HepG2 (cell line): ENCODE measurements around the gene OLFM2. TPM values are rescaled to one million over a fixed set of nuclear protein-coding genes. Genes with fewer than 3 reads are reported as not detected.

ENCODE experiments used
- AHDC1 ChIP-seq: sonication (generic); formaldehyde crosslinking; IDR thresholded peaks from 2 replicates; pipeline ENCODE4 v1.5.1; 2020; ENCODE audit warnings: mild to moderate bottlenecking, missing genetic modification reagents, borderline replicate concordance
- BRD4 ChIP-seq: sonication (generic); formaldehyde crosslinking; IDR thresholded peaks from 2 replicates; pipeline ENCODE4 v1.4.0; 2020; ENCODE audit warnings: missing genetic modification reagents
- FOXC1 ChIP-seq: sonication (generic); formaldehyde crosslinking; IDR thresholded peaks from 2 replicates; pipeline ENCODE4 v1.8.0; 2022; ENCODE audit warnings: mild to moderate bottlenecking, missing genetic modification reagents, borderline replicate concordance
- FOXO1 ChIP-seq: sonication (generic); formaldehyde crosslinking; IDR thresholded peaks from 2 replicates; pipeline ENCODE4 v1.4.0; 2020; ENCODE audit warnings: missing genetic modification reagents
- GZF1 ChIP-seq: sonication (generic); formaldehyde crosslinking; IDR thresholded peaks from 2 replicates; pipeline ENCODE4 v1.5.1; 2020; ENCODE audit warnings: mild to moderate bottlenecking, missing genetic modification reagents
- IKZF1 ChIP-seq: fragments of 450-650 bp; IDR thresholded peaks from 2 replicates; pipeline ENCODE4 v1.7.1; 2016
- KDM5B ChIP-seq: sonication (generic); formaldehyde crosslinking; IDR thresholded peaks from 2 replicates; pipeline ENCODE4 v1.4.0; 2020; ENCODE audit warnings: missing genetic modification reagents, mild to moderate bottlenecking, borderline replicate concordance
- MAZ ChIP-seq, 2 experiments: sonication (generic) in 1 of 2; formaldehyde crosslinking in 1 of 2; IDR thresholded peaks; 2 replicates each; pipeline versions ENCODE4 v1.5.0 to v1.6.1; 2012 to 2020; ENCODE audit warnings: low read depth in 2 of 2, mild to moderate bottlenecking in 2 of 2, borderline replicate concordance in 1 of 2, improper control_type of control experiment in 1 of 2, low read length in 1 of 2, missing genetic modification reagents in 1 of 2, moderate library complexity in 1 of 2
- ZBTB8A ChIP-seq: sonication (generic); formaldehyde crosslinking; IDR thresholded peaks from 2 replicates; pipeline ENCODE4 v1.4.0; 2020; ENCODE audit warnings: mild to moderate bottlenecking, low read depth, missing genetic modification reagents, borderline replicate concordance
- ZNF280D ChIP-seq: sonication (generic); formaldehyde crosslinking; IDR thresholded peaks from 2 replicates; pipeline ENCODE4 v1.5.1; 2020; ENCODE audit warnings: mild to moderate bottlenecking, missing genetic modification reagents
- ZNF615 ChIP-seq: sonication (generic); formaldehyde crosslinking; IDR thresholded peaks from 2 replicates; pipeline ENCODE4 v1.5.0; 2020; ENCODE audit warnings: mild to moderate bottlenecking, missing genetic modification reagents, borderline replicate concordance
- ZNF841 ChIP-seq: sonication (generic); formaldehyde crosslinking; IDR thresholded peaks from 2 replicates; pipeline ENCODE4 v1.8.1; 2023; ENCODE audit warnings: missing genetic modification reagents, borderline replicate concordance
- polyA plus RNA-seq, 8 experiments: library from polyadenylated mRNA; depleted of rRNA in 3 of 8; stranded (reverse) in 7 of 8; unstranded in 1 of 8; fragments of >200 nt; fragmentation: Illumina TruSeq in 4 of 8; extraction: Trizol in 4 of 8; gene quantifications; 2 replicates each; pipeline versions ENCODE4 v1.2.1 to v1.2.3, GENCODE V29; 2011 to 2016; ENCODE audit warnings: low read depth in 4 of 8, missing spikeins in 1 of 8, mixed read lengths in 1 of 8; ENCODE audit not compliant: insufficient read depth in 1 of 8
- total RNA-seq, 5 experiments: library from RNA; depleted of rRNA; stranded (reverse); fragments of >200 nt; fragmentation: Illumina TruSeq; extraction: Trizol; gene quantifications; 2 replicates each; pipeline ENCODE4 v1.2.3, GENCODE V29; 2016; ENCODE audit warnings: low read depth in 1 of 5
- TF ChIP-seq, protein P1 (sequence below): IDR thresholded peaks from 2 replicates; pipeline ENCODE4 v1.6.1; 2016; ENCODE audit warnings: missing compliant biosample characterization, missing genetic modification reagents, borderline replicate concordance

Gene OLFM2
- total and polyA plus RNA-seq, 2 of the 13 experiments (the other 11 are each of a cell fraction or from before 2014, with no cell fraction given): 0.20 to 0.51 TPM

GRCh38 chr19:9818734-9819595 is 117.3 kb downstream of the OLFM2 start, which contains the start of gene FBXL12 (continued):
- TF ChIP-seq ZNF841 (CRISPR knock-in tag) (no peak), ZNF615 (CRISPR knock-in tag) (no peak), BRD4 (CRISPR knock-in tag) (no peak), KDM5B (CRISPR knock-in tag) (no peak; the same call in 1 of the 2 replicates), MAZ (IDR thresholded peaks at IDR 0.05; ENCODE audit: borderline replicate concordance, low read depth, low read length) (peak; percentile 73; the same call in 1 of the 2 replicates), MAZ (CRISPR knock-in tag; IDR thresholded peaks at IDR 0.05; ENCODE audit: low read depth) (peak; percentile 94), ZBTB8A (no peak), IKZF1 (no peak), FOXC1 (CRISPR knock-in tag) (peak; percentile 90; the same call in 1 of the 2 replicates), AHDC1 (CRISPR knock-in tag) (no peak), FOXO1 (CRISPR knock-in tag) (0 out of 2 replicates have a peak, but pooled peaks have one; percentile 18), GZF1 (CRISPR knock-in tag) (peak; percentile 45; the same call in 1 of the 2 replicates), ZNF280D (0 out of 2 replicates have a peak, but pooled peaks have one; percentile 22)
- TF ChIP-seq, protein P1, sequence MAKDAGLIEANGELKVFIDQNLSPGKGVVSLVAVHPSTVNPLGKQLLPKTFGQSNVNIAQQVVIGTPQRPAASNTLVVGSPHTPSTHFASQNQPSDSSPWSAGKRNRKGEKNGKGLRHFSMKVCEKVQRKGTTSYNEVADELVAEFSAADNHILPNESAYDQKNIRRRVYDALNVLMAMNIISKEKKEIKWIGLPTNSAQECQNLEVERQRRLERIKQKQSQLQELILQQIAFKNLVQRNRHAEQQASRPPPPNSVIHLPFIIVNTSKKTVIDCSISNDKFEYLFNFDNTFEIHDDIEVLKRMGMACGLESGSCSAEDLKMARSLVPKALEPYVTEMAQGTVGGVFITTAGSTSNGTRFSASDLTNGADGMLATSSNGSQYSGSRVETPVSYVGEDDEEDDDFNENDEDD (CRISPR knock-in tag): peak; percentile 51; the same call in 1 of the 2 replicates
